GM21529 (cell line): Measurements from ENCODE around the gene SIPA1L3.
"Not testable (repeated sequence)": the region's sequence is repeated elsewhere in the genome, so short reads cannot be mapped to it uniquely, and the experiment has no call there.

Experiments used
- ATAC-seq: cut with Tn5 transposase; IDR thresholded peaks from one replicate; pipeline ENCODE4 v1.9.1; 2021; ENCODE audit not compliant: unreplicated experiment

The SIPA1L3 gene

GRCh38 chr19:37906869-37907734, at the start of gene SIPA1L3:
TSS of gene SIPA1L3 (plus strand) at chr19:37907208. CDS start at chr19:38081566, 174,358 bp downstream.
- peak; percentile 82 for ATAC-seq

GRCh38 chr19:37864501-37864900, 42.5 kb upstream of the SIPA1L3 start:
- no peak for ATAC-seq

- ATAC-seq = not testable (repeated sequence)
Observed at GRCh38 chr19:37865930-37866329, 41.1 kb upstream of the SIPA1L3 start.

- no peak for ATAC-seq
Observed at GRCh38 chr19:37867831-37868230, 39.2 kb upstream of the SIPA1L3 start.

- no peak for ATAC-seq
Observed at GRCh38 chr19:37869766-37870340, 37.2 kb upstream of the SIPA1L3 start.

- ATAC-seq = no peak
Observed at GRCh38 chr19:37872383-37872782, 34.6 kb upstream of the SIPA1L3 start.

- ATAC-seq = no peak
Observed at GRCh38 chr19:37874784-37875183, 32.2 kb upstream of the SIPA1L3 start.

- no peak for ATAC-seq
Observed at GRCh38 chr19:37876032-37876431, 31.0 kb upstream of the SIPA1L3 start.

- ATAC-seq = no peak
Observed at GRCh38 chr19:37877147-37877546, 29.9 kb upstream of the SIPA1L3 start.

- no peak for ATAC-seq
Observed at GRCh38 chr19:37885392-37885791, 21.6 kb upstream of the SIPA1L3 start.

- ATAC-seq = no peak
Observed at GRCh38 chr19:37886571-37886970, 20.4 kb upstream of the SIPA1L3 start.

- ATAC-seq = no peak
Observed at GRCh38 chr19:37893845-37894575, 13.0 kb upstream of the SIPA1L3 start.

GRCh38 chr19:37896180-37896579, 10.8 kb upstream of the SIPA1L3 start:
- ATAC-seq = no peak

GRCh38 chr19:37899453-37899852, 7.6 kb upstream of the SIPA1L3 start:
- no peak for ATAC-seq

- no peak for ATAC-seq
Observed at GRCh38 chr19:37899966-37900365, 7.0 kb upstream of the SIPA1L3 start.

GRCh38 chr19:37902668-37903067, 4.3 kb upstream of the SIPA1L3 start:
- peak; percentile 35 for ATAC-seq

GRCh38 chr19:37903096-37903495, 3.9 kb upstream of the SIPA1L3 start:
- no peak for ATAC-seq

- ATAC-seq = no peak
Observed at GRCh38 chr19:37905946-37906868, 801 bp upstream of the SIPA1L3 start, which contains the start of gene WDR87. TSS of gene WDR87 (minus strand) at chr19:37906594. CDS start at chr19:37898239, 8,355 bp downstream.

GRCh38 chr19:37907735-37908455, 887 bp downstream of the SIPA1L3 start:
- ATAC-seq = no peak

GRCh38 chr19:37909661-37910199, 2.7 kb downstream of the SIPA1L3 start:
- no peak for ATAC-seq
